WTC11 (cell line): ENCODE results near the gene ANKRD18B.
"Not testable (repeated sequence)": the region's sequence is repeated elsewhere in the genome, so short reads cannot be mapped to it uniquely, and the experiment has no call there.

Source experiments
- ATF3 ChIP-seq: sonication (generic); formaldehyde crosslinking; conservative IDR thresholded peaks from 2 replicates; pipeline ENCODE4 v1.8.1; 2022; ENCODE audit warnings: mild to moderate bottlenecking, missing genetic modification reagents
- GABPB1 ChIP-seq: sonication (generic); formaldehyde crosslinking; IDR thresholded peaks from 2 replicates; pipeline ENCODE4 v1.8.1; 2023; ENCODE audit warnings: mild to moderate bottlenecking, missing genetic modification reagents
- KAT7 ChIP-seq: sonication (generic); formaldehyde crosslinking; IDR thresholded peaks from 2 replicates; pipeline ENCODE4 v1.8.1; 2023; ENCODE audit warnings: missing genetic modification reagents, mild to moderate bottlenecking, borderline replicate concordance
- MAX ChIP-seq: sonication (generic); formaldehyde crosslinking; IDR thresholded peaks from 2 replicates; pipeline ENCODE4 v1.8.0; 2022; ENCODE audit warnings: mild to moderate bottlenecking, missing genetic modification reagents
- NR1H2 ChIP-seq: sonication (generic); formaldehyde crosslinking; IDR thresholded peaks from 2 replicates; pipeline ENCODE4 v1.9.0; 2021; ENCODE audit warnings: mild to moderate bottlenecking, moderate library complexity, missing genetic modification reagents
- RELA ChIP-seq: sonication (generic); formaldehyde crosslinking; IDR thresholded peaks from 2 replicates; pipeline ENCODE4 v1.8.1; 2022; ENCODE audit warnings: missing genetic modification reagents, mild to moderate bottlenecking, borderline replicate concordance
- RORB ChIP-seq: fragments of 250-450 bp; sonication (Bioruptor Pico); IDR thresholded peaks from 2 replicates; pipeline ENCODE4 v1.9.0; 2021; ENCODE audit warnings: mild to moderate bottlenecking
- USF1 ChIP-seq: sonication (generic); formaldehyde crosslinking; IDR thresholded peaks from 2 replicates; pipeline ENCODE4 v1.8.0; 2022; ENCODE audit warnings: mild to moderate bottlenecking, missing genetic modification reagents
- ZNF121 ChIP-seq: sonication (generic); formaldehyde crosslinking; IDR thresholded peaks from 2 replicates; pipeline ENCODE4 v1.8.0; 2023; ENCODE audit warnings: missing genetic modification reagents
- ZNF423 ChIP-seq: fragments of 250-450 bp; sonication (Bioruptor Pico); IDR thresholded peaks from 2 replicates; pipeline ENCODE4 v2.1.2; 2022; ENCODE audit warnings: mild to moderate bottlenecking, moderate library complexity
- TF ChIP-seq, protein P1 (sequence below): fragments of 200-600 bp; IDR thresholded peaks from 2 replicates; pipeline ENCODE4 v1.8.0; 2022; ENCODE audit warnings: antibody characterized with exemption
- TF ChIP-seq, protein P2 (sequence below): sonication (generic); formaldehyde crosslinking; IDR thresholded peaks from 2 replicates; pipeline ENCODE4 v1.8.0; 2022; ENCODE audit warnings: mild to moderate bottlenecking, missing genetic modification reagents

DNA sequence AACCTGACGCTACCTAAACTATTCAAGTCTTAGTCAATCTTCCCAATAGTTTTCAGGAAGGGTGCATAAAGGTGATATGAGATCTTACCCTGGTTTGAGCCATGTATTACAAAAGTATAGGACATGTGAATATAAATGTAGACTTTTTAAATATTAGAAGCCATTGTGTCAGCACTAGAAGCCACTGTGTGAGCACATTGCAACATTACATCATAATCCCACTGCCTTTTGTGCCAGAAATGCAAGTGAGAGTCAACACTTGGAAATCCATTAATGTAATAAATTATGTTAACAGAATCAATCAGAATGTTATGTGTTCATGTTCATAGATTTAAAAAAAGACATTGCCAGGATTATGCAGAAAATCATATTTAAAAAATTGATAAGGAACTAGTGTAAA, 7.7 kb upstream of the ANKRD18B start:
- TF ChIP-seq USF1 (CRISPR knock-in tag); MAX (CRISPR knock-in tag); NR1H2 (CRISPR knock-in tag); GABPB1 (CRISPR knock-in tag); ZNF121 (CRISPR knock-in tag); RELA (CRISPR knock-in tag); KAT7; ATF3 (CRISPR knock-in tag); RORB (CRISPR knock-in tag); ZNF423: not testable (repeated sequence)
- TF ChIP-seq, protein P1, sequence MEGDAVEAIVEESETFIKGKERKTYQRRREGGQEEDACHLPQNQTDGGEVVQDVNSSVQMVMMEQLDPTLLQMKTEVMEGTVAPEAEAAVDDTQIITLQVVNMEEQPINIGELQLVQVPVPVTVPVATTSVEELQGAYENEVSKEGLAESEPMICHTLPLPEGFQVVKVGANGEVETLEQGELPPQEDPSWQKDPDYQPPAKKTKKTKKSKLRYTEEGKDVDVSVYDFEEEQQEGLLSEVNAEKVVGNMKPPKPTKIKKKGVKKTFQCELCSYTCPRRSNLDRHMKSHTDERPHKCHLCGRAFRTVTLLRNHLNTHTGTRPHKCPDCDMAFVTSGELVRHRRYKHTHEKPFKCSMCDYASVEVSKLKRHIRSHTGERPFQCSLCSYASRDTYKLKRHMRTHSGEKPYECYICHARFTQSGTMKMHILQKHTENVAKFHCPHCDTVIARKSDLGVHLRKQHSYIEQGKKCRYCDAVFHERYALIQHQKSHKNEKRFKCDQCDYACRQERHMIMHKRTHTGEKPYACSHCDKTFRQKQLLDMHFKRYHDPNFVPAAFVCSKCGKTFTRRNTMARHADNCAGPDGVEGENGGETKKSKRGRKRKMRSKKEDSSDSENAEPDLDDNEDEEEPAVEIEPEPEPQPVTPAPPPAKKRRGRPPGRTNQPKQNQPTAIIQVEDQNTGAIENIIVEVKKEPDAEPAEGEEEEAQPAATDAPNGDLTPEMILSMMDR = not testable (repeated sequence)
- TF ChIP-seq, protein P2, sequence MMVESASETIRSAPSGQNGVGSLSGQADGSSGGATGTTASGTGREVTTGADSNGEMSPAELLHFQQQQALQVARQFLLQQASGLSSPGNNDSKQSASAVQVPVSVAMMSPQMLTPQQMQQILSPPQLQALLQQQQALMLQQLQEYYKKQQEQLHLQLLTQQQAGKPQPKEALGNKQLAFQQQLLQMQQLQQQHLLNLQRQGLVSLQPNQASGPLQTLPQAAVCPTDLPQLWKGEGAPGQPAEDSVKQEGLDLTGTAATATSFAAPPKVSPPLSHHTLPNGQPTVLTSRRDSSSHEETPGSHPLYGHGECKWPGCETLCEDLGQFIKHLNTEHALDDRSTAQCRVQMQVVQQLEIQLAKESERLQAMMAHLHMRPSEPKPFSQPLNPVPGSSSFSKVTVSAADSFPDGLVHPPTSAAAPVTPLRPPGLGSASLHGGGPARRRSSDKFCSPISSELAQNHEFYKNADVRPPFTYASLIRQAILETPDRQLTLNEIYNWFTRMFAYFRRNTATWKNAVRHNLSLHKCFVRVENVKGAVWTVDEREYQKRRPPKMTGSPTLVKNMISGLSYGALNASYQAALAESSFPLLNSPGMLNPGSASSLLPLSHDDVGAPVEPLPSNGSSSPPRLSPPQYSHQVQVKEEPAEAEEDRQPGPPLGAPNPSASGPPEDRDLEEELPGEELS (CRISPR knock-in tag) = not testable (repeated sequence)
